Left kidney (tissue), 2 donors: ENCODE measurements around the gene GBX1. TPM values are rescaled to one million over a fixed set of nuclear protein-coding genes. Genes with fewer than 3 reads are reported as not detected.

Source experiments
- DNase-seq: peaks from one replicate; pipeline ENCODE4 v3.0.0-alpha.2; 2013
- polyA plus RNA-seq: library from polyadenylated mRNA; unstranded; fragments of 120-200 nt; gene quantifications from one replicate; pipeline ENCODE4 v1.2.1, GENCODE V29; 2013; ENCODE audit not compliant: insufficient read length

Gene GBX1
- polyA plus RNA-seq, 1 donor, result 0.22 TPM

DNA sequence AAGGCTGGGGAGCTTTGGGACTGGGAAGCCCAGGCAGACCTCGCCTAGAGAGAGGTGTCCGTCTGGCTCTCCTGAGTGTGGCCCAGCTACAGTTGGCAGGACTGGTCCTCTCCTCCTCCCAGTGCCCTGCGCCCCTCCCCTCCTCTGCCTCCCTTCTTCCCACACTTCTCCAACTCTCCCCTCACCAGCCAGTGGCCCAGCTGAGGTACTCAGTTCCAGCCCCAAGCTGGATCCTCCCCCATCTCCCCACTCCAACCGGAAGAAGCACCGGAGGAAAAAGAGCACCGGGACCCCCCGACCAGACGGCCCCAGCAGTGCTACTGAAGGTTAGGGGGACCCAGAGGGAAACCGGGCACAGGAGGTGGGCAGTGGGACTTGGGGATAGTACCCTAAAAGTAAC, 27.7 kb downstream of the GBX1 start:
- no peak for DNase-seq

DNA sequence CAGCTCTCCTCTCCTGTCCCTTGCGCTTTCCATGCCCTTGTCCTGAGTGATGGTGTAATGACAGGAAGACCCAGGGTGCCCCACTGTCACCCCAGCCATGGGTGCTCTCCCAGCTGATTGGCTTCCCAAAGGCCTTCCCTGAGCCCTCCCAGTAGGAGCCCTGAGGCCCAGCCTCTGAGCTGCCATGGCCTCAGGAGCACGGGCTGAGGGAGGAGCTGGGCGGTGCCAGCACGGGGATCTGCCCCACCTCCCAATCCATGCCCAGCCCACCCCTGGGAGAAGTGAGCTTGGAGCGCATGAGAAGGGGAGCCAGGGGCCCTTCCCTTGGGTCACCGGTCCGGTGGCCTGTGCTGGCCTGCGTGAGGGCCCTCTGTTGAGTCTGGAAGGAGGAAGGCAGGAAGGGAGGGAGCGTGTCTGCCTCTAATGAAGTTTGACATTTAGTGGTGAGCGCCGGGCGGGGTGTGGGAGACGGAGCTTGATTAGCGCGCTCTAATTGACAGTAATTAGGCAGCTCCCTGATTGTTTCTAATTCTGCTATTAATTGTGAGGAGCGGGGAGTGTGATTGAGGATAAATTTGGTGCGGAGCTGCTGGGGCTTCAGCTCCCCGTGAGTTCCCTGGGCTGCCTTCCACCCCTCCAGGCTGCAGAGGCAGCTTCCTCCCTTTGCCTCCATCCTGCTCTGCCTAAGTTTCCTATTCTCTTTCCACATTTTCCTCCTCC, 28.3 kb downstream of the GBX1 start:
- DNase-seq, result no peak

DNA sequence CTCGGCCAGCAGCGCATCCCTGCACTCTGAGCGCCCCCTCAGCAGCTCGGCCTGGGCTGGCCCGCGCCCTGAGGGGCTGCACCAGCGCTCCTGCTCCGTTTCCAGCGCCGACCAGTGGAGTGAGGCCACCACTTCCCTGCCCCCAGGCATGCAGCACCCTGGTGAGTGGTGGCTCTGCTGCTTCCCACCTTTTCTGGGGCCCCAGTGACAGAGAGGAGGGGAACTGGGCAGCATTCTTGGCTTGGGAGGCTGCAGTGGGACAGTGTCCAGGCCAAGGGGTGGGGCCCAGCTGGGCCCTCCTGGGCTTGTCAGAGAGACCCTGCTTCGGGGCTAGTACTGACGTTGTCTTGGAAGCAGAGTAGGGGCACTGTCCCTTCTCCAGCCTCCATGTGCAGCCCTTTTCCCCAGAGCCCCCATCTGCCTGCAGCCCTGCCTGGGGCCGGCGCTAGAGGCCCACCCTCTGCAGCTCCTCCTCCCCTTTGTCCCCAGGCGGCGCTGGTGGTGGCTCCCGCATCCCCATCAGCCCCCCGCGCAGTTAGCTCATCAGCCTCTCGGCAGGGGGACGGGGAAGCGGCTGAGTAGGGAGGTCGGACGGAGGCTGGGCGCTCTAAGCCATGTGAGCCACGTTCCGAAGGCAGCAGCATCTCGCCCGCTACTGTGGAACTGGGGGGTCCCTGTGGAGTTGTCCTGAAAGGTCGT, 29.2 kb downstream of the GBX1 start:
- DNase-seq, result no peak

DNA sequence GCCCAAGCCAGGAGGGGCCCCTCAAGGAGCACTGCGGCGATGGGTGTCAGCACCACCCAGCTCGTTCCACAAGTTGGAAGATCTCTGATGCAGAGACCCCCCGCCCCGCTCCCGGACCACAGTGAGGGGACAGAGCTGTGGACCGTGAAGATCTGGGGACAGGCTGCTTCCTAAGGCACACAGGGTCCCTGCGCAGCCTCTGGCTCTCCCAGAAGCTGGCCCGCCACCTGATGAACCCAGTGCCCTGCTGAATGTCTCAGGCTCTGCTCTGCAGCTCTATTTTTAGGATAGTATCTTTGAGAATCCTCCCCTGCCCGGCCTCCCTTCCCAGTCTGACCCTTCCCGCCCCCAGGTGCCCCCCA, 29.7 kb downstream of the GBX1 start:
- DNase-seq, result no peak

DNA sequence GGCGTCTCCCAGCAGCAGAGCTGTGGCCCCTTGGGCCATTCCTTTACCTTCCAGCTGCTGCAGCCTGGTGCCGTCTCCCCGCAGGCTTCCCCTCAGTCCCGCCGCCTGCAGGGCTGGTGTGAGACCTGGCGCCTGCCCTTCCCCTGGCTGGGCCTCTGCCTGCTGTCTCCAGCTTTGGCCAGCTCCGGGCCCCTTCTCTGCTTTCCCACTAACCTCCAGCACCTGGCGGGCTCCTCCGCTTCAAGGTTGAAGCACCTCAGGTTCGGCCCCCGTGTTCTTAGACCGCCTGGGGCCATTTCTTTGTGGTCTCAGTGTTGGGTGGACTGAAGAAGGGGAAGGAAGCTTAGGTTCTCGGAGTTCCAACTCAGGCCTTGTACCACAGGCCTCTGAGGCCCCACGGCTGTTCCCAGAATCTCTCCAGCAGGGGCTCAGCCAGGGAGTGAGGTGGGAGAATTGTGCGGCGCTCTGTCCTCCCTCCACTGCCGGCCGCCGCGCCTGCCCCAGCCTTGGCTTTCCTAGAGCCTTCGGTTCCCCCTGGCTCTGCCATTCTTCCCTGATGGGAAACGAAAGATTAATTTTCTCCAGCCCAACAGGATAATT, 30.3 kb downstream of the GBX1 start:
- no peak for DNase-seq

DNA sequence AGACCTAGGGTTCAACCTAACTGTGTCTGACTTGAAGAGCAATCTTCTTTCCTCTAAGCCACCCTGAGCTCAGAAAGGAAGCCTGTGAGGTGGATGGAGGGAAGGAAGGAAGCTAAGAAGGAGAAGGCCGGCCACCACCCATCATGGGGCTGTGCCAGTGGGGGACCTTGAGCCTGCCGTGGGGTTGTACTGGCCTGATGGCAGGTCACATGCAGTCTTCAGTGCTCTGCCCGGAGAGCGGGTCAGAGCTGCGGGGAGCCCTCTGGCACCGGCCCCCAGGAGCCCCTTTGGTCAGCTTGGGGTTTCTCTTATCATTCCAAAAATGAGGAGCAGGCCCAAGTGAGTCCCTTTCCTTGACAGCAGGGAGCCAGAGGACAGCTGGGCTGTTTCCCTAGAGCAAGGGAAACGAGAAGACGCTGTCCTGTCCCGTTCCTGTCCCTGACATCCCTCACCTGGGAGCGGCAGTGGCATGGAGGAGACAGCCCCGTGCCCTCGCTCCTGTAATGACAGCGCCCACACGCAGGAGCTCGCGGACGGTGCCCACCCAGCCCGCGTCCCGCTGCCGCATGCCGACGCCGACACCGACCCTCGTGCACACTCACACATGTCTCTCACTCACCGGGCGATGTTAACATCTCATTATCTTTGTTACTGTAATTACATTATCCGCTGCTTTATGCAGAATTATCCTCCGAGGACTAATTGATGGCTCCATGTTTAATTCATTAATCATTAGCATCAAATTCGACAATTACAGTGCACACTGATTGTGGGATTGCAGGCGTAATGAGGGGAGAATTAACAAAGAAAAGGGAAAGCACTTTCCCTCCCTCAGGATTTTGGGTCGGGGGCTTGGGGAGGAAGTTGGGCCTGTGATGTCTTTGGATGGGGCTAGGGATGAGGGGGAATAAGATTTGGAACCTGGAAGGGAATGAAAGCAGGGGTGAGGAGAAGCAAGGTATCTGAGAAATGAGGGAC, 31.3 kb downstream of the GBX1 start:
- DNase-seq, result no peak

DNA sequence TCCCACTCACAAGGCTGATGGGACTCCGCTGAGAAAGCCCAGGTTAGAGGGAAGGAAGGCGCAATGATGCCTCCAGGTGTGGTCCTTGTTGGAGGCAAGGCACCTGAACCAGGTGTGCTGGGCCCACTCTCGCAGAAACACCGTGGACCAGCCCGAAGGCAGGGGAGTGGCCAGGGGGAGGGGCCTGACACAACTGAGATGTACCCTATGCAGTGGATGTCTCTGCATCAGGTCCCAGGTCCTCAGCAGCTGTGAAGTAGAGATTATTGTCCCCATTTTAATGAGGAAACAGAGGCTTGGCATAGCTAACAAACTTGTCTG, 32.0 kb downstream of the GBX1 start:
- no peak for DNase-seq

DNA sequence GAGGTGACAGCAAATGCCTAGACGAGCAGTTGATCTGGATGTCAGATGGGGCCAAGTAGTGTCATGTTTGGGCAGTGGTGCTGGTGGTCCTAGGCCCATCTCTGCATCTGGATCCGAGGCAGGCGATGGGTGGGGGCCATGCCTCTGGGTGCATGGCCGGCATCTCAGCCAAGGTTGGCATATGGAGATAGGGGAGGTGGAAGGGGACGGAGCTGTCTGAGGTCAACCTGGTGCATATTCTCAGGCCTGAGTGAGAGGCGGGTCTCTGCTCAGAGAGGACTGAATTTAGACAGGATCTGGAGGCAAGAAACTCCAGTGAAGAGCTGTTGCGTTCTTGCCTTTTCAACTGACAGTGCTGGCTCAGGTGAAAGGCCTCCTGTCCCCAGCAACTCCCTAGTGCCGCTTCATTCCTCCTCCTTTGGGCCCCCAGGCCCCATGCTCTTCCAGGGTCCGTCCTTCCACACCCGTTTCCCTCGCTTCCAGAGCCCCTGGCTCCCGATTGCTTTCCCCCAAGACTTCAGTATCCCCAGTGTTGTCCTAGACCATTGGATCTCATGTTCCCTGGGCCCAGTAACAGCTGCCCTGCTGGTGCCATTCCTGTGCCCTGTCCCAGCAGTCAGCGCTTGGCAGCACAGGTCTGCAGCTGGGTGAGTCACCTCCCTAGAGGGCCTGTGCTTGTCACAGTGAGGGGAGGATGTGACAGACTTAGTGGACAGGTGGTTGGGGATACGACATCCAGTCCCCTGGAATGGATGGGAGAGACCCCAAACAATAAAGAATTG, 32.6 kb downstream of the GBX1 start:
- no peak for DNase-seq

DNA sequence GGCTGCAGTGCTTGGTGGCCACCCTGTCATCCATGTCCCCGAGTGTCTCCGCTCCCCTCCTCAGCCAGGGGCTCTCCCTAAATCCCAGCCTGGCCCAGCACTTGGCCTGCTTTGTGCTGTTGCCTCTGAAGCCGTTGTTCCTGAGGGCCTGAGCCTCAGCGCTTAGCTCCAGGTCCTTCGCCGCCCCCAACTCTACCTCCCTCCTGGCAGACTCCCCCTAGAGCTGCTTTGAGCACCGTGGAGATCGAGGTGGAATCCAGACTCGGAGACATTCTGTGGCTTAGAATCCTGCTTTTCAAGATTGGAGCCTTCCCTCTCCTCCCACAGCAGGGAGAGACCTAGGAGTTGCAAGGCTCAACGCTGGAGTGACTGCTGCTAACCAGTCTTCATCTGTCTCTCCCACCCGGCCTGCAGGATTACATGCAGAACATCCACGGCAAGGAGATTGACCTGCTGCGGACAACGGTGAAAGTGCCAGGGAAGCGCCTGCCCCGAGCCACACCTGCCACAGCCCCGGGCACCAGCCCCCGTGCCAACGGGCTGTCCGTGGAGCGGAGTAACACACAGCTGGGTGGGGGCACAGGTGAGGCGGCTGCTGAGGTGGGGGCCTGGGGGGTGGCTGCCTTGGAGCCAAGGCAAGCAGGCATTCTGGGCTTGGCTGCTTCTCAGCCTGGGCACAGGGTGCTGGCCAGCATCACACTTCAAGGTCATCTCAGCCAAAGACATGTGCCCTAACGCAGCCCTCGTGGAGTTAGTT, 33.3 kb downstream of the GBX1 start:
- DNase-seq, result no peak

DNA sequence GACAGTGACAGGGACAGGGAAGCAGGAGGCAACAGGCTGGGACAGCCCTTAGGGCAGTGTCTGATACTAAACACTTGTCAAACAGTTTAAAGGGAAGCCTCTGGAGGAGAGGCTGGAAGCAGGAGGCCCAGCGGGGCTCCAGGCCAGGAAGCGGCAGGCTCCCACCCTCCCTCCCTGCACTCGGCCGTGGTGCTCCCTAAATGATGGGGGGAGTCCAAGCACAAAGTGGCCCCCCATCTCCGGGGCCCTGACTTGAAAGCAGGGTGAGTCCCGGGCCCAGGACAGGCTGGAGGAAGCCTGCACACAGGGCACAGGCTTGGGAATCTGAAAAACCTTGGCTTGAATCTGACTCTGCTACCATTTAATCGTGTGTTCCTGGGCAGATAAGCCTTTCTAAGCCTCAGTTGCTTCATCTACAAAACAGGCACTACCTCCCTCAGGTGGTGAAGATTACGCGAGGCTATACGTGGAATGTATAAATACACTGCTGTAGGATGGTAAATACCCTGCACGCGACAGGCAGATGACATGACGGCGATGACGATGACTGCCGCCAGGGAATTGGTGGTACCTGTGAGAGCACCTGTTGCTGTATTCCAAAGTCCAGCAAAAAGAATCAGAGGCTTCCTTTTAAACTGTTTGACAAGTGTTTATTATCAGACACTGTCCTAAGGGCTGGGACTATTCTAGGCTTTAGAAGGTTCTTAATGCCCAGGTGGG, 34.1 kb downstream of the GBX1 start:
- no peak for DNase-seq

DNA sequence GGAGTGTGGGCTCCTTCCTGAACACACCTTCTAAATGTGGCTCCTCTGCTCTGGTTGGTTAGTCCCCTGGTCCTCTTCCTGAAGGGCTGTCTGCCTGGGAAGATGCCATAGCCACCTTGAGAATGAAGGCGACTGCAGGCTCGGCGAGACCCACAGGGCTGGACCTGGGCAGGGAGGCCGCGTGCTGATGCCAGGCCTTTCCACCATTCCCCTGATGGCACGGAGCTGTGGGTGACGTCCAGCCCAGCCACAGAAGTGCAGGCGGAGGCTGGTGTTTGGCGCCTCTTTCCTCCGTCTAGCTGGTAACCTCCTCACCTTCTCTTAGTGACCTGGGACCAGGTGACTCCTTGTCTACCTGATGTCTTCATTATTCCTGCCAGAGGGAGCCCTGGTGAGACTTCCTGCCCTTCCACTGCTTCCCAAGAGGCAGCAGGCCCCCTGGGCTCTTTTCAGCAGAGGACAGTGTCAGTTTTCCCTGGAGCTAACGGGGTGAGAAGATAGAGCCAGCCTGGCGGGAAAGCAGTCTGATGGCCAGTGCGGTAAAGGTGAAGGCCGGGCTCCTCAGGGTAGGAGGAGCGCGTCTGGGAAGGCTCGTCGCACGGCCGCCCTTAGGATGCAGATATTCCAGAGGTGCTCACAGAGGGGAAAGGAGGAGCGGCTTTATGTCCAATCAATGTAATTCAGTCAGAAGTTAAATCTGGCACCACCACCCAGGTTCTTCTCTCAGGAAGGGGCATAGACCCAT, 34.9 kb downstream of the GBX1 start:
- no peak for DNase-seq

DNA sequence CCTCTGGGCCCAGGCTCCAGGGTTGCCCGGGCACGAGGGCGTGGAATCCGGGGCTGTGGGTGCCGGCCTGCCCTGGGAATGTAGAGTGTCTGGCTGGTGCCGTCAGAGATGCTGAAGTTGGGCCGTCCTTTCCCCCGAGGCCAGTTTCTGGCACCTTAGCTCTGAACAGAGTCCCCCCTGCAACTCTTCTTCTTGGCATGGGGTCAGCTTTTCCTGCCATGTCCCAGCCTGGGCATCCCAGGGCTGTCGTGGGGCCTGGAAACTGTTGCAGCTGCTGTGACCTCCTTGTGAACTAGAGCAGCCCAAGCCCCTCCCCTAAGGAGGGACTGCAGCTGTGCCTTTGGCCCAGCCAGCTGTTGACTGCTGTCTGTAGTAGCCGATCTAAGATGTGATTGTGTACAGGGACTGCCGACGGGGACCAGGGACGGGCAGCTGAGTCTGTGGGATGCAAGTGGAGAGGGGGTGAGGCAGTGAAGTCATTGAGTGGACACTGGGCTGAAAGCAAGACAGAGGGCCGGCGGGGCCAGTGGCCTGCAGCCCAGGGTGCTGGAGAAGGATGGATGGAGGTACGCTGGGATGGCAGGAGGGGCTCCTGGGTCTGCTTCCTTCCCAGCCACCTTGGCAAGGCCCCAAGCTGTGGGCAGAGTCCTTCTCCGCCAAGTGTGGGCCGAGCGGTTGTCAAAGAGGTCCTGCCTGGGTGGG, 35.8 kb downstream of the GBX1 start:
- DNase-seq, result peak; percentile 42

DNA sequence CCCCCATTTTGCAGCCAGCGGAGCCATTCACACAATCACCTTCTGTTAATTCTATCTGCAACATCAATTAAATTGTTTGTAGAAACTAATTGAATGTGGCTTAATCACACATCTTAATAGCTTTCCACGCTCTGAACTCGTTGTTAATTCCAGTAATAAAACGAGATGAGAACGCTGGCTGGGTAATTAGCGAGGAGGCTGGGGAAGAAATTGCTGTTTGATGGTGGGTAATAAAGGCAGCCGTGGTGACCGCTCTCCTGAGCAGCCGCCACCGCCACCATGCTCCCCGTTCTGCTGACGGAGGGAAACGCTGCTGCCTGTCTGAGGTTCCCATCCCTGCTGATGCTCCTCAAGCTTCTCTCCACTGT, 36.3 kb downstream of the GBX1 start:
- no peak for DNase-seq

DNA sequence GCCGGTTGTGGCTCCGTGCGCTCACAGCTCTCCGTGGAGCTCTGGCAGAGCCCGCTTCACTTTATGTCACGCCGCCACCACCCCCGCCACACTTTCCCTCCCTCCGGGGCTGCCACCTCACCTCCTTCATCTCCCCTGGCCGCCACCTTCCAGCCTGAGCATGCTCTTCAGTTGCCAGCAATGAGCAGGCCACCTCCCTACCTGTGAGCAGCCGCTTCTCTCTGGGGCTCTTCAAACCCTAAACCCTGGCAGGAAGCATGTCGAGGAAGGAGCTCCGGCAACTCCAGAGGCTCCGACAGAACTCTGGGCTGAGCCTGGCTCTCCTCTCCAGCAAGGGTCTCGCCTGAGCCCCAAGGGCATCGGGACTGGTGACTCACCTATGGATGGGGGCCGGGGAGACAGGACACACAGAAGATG, 36.7 kb downstream of the GBX1 start:
- no peak for DNase-seq

DNA sequence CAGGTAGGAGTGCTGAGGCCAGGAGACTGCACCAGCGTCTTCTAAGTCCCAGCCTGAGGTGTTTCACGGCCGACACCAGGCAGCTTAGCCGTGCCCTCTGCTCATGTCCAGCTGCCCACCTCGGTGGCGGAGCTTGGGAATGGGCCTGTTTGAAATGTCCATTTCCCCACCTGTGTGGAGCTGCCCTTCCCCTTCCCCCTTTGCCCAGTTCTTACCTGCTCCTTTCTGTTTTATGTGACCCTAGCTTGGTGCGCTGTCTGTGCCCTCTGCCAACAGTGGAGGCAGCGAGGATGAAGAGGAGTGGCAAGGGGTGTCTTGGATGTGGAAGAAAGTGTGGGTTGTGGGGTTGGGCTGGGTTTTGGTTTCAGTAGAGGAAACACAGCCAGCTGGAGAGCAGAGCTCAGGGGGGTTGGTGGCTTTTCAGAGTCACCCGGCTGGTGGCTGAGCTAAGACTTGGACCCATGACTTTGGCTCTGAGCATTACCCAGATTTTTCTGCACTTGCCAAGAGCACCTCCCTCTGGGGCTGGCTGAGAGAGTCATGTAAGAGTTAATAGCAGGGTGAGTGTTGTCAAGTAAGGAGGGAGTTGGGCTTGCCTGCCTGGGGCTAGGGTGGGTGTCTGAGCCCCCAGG, 37.4 kb downstream of the GBX1 start:
- DNase-seq, result no peak

DNA sequence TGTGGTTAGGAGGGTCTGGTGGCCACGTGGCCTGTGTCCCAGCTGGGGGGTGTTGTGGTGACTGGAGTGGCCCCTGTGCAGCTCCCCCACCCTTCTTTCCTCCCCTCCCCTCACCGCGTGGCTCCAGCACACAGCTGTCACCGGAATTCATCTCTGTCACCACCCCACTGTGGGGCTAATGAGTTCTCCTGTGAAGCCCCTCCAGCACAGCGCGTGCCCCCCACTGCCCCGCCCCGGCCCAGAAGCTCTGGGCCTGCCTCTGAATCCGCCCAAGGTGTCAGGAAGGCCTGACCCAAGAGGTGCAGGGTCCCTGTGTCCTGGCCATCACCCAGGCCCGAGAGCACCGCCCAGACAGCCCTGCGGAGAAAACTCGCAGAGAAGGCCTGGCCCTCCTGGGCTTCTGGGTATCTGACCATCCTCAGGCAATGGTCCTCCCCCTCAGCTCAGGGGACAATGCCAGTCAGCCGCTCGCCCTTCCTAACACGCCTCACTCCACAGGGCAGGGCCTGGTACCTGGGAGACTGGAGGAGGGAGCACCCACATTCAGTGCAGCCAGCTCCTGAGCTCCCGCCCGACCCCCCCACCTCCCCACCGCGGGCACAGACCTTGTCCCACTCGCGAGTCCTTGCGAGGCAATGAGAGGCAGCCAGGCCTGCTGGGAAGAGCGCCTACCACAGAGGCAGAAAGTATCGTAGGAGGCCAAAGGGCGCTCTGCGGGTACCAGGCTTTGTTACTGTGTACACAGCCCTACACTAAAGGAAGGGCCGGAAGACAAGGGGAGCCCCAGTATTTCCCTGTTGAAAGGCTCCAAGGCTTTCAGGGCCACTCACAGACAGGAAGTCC, 38.2 kb downstream of the GBX1 start:
- no peak for DNase-seq

DNA sequence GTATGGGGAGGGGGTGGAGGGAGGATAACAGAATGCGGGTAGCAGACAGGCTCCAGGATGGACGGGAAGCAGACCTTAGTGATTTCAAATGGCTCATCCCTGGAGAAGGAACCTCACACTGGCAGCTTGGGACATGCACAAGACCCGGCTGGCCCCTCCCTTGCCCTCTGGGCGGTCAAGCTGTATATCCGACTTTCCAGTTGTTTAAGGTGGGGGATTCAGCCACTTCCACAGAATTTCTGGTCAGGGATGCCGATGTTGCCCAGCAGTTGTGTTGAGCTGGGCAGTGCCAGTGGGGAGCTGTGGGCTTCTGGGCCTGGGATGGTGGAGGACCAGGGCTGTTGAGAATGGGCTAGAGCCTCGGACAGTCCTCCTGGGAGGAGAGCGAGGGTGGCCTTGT, 38.8 kb downstream of the GBX1 start:
- no peak for DNase-seq

DNA sequence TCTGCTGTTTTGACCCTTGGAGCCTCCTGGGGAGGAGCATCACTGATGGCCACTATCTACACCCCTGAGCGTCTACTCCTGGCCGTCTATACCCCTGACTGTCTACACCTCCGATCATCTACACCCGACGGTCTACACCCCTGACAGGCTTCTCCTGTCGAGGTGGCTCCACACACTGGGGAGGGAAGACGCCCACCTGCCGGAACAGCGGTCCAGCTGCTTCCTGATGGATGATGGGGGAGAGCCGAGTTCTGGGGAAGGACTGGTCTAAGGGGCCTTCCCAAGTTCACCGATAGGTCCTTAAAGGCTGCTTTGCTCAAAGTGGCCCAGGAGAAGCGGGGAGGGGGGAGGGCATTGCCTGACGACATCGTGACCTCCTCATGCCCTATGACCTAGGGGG, 39.4 kb downstream of the GBX1 start:
- no peak for DNase-seq
